Psoas muscle (tissue), 8 donors: ENCODE data around the gene COL6A1. TPM values are rescaled to one million over a fixed set of nuclear protein-coding genes. Genes with fewer than 3 reads are reported as not detected.

Experiments
- ATAC-seq, 4 donors: fragments of 200-7000 bp; cut with Tn5 transposase; one replicate each; pipeline ENCODE4 v1.9.1; 2020; ENCODE audit warnings: moderate library complexity in 3 of 4, mild to moderate bottlenecking in 2 of 4
- DNase-seq, 2 donors: peaks; one replicate each; pipeline ENCODE4 v3.0.0-alpha.2; 2020
- H3K27ac ChIP-seq: fragments of 200-600 bp; one replicate; pipeline ENCODE4 v1.8.0; 2022
- H3K27me3 ChIP-seq, 3 donors: fragments of 200-600 bp in 1 of 3; one replicate each; pipeline versions ENCODE4 v1.6.1 to v1.8.0; 2013 to 2022; ENCODE audit warnings: low read length in 2 of 3, mild to moderate bottlenecking in 2 of 3, moderate library complexity in 1 of 3; ENCODE audit not compliant: insufficient read depth in 3 of 3
- H3K36me3 ChIP-seq, 2 donors: fragments of 200-600 bp in 1 of 2; one replicate each; pipeline versions ENCODE4 v1.6.1 to v1.8.0; 2013 to 2022; ENCODE audit warnings: low read depth in 1 of 2, mild to moderate bottlenecking in 1 of 2, moderate library complexity in 1 of 2; ENCODE audit not compliant: insufficient read depth in 1 of 2
- H3K4me1 ChIP-seq: fragments of 200-600 bp; one replicate; pipeline ENCODE4 v1.8.0; 2022
- H3K4me3 ChIP-seq: fragments of 200-600 bp; one replicate; pipeline ENCODE4 v1.8.0; 2022; ENCODE audit warnings: mild to moderate bottlenecking
- H3K9me3 ChIP-seq: fragments of 200-600 bp; one replicate; pipeline ENCODE4 v1.8.0; 2022
- CTCF ChIP-seq: fragments of 200-600 bp; IDR thresholded peaks from one replicate; pipeline ENCODE4 v1.8.0; 2022; ENCODE audit warnings: antibody characterized with exemption
- WGBS, 3 donors: extraction: QIAGEN DNeasy Blood & Tissue Kit; methylation state at CpG; one replicate each; pipeline versions ENCODE4 v1.1.6 to v1.1.7; 2013; 5-methylcytosine and 5-hydroxymethylcytosine counted together
- intact Hi-C, 2 donors: fragments of 100-400 bp; cut with DNase I; formaldehyde crosslinking; loops; one replicate each; pipeline versions ENCODE4 v1.11.0 to v1.14.2; 2022
- long read RNA-seq, 2 donors: library from polyadenylated mRNA; unstranded; transcript quantifications; one replicate each; pipeline ENCODE4 v2.0.0, GENCODE V29; 2021
- polyA plus RNA-seq, 3 donors: library from polyadenylated mRNA; stranded (reverse); fragments of 200-250 nt; gene quantifications; one replicate each; pipeline ENCODE4 v1.2.3, GENCODE V29; 2013
- total RNA-seq, 4 donors: library from RNA; stranded (reverse); fragmentation: NEBNext Ultra II Directional in 2 of 4; extraction: Animal tissue kit (Norgen Biotek cat#: 25700) in 2 of 4; gene quantifications; one replicate each; pipeline versions ENCODE4 v1.2.1 to v1.2.4, GENCODE V29; 2021 to 2023
- donor health status: healthy with polysubstance abuse.
- donor health status: DM: no; HTN: no; CAD: no; lungs with moderate emphysema.
- donor health status: Bipolar disorder and iron deficiency.
- donor health status: healthy.
- donor health status: DM: yes; HTN: yes; CAD: no.
- donor health status: DM: no; HTN: no; CAD: no.
- donor health status: DM: no; HTN: no; CAD: no.
- donor health status: DM: yes; HTN: yes; CAD: no.

Gene COL6A1
- total RNA-seq, result 10 to 100 TPM; 36.1 to 83.0 (median 61.9) TPM
- polyA plus RNA-seq, result 10 to 100 TPM; 29.4 to 32.1 (median 30.4) TPM
- long read RNA-seq, donor 1, partial matches to known transcripts, result 8 of 28 reads
- long read RNA-seq, donor 1, other reads (novel, unspliced or antisense), result 18 of 28 reads
- long read RNA-seq, donor 2, partial matches to known transcripts, result 4 of 12 reads
- long read RNA-seq, donor 2, other reads (novel, unspliced or antisense), result 6 of 12 reads

- TF ChIP-seq CTCF, result no peak
- H3K27ac ChIP-seq, result peak within 1 kb of the TSS; percentile 66
- intact Hi-C loops, result loop anchor here in 1 of 2 donors (10.0 kb wide), 1 partner anchor 1647 kb away; the partner anchor contains the start of gene CFAP410
- no peaks in the 10 kb centered on the region for H3K9me3 ChIP-seq
- H3K27me3 ChIP-seq, result no peaks in the 10 kb centered on the region
- DNase-seq (peak; percentile 84 to 92), ATAC-seq (peak; percentile 72 to 82 (median 74))
- no peaks in the 10 kb centered on the region for H3K4me1 ChIP-seq
- peaks cover 0 to 25% of the 10 kb centered on the region in 2 donors for H3K36me3 ChIP-seq
- H3K4me3 ChIP-seq, result peak within 1 kb of the TSS; percentile 93
- 1 to 2% (median 1%) methylated on average over 39 to 53 of the region's 63 CpGs for WGBS, 3 donors
Observed at GRCh38 chr21:45981151-45982091, at the start of gene COL6A1. COL6A1 (plus strand) TSS chr21:45981770; CDS start chr21:45981851, 81 bp downstream.

- Histone ChIP-seq H3K4me1 (no peaks in the 10 kb centered on the region), H3K9me3 (peaks cover 8% of the 10 kb centered on the region), H3K27ac (no peak overlapping the region), H3K36me3 (no peaks in the 10 kb centered on the region), H3K4me3 (no peak overlapping the region), H3K27me3 (peaks cover 0 to 25% (median 7%) of the 10 kb centered on the region in 3 donors)
- DNase-seq (peak in 1 of 2 donors; percentile 5), ATAC-seq (no peak)
- WGBS, 3 donors, result 67 to 72% (median 67%) methylated on average over 9 of the region's 9 CpGs
- intact Hi-C loops, result no loop called here
- no peak for TF ChIP-seq CTCF
Observed at GRCh38 chr21:45932922-45933502, 48.6 kb upstream of the COL6A1 start.

- TF ChIP-seq CTCF, result no peak
- intact Hi-C loops, result no loop called here
- WGBS, 3 donors, result 60 to 65% (median 64%) methylated on average over 6 of the region's 6 CpGs
- peaks cover 8% of the 10 kb centered on the region for H3K9me3 ChIP-seq
- peak in 1 of 2 donors; percentile 23 for DNase-seq
- H3K27ac ChIP-seq, result no peak overlapping the region
- H3K36me3 ChIP-seq, result no peaks in the 10 kb centered on the region
- H3K27me3 ChIP-seq, result peaks cover 0 to 14% (median 1%) of the 10 kb centered on the region in 3 donors
- H3K4me3 ChIP-seq, result no peak overlapping the region
- ATAC-seq, result no peak
- H3K4me1 ChIP-seq, result no peaks in the 10 kb centered on the region
Observed at GRCh38 chr21:45934085-45934484, 47.5 kb upstream of the COL6A1 start.

- 81 to 88% (median 83%) methylated on average over 3 of the region's 3 CpGs for WGBS, 3 donors
- TF ChIP-seq CTCF, result no peak
- ATAC-seq, result no peak
- Histone ChIP-seq H3K27ac (no peak overlapping the region), H3K27me3 (peaks cover 0 to 10% (median 1%) of the 10 kb centered on the region in 3 donors), H3K36me3 (no peaks in the 10 kb centered on the region), H3K9me3 (peaks cover 8% of the 10 kb centered on the region), H3K4me1 (no peaks in the 10 kb centered on the region), H3K4me3 (no peak overlapping the region)
- intact Hi-C loops, result no loop called here
- DNase-seq, result peak in 1 of 2 donors; percentile 28
Observed at GRCh38 chr21:45934554-45934953, 47.0 kb upstream of the COL6A1 start.
